GM23248 (cell line): ENCODE data around the gene BCL2L2. TPM values are rescaled to one million over a fixed set of nuclear protein-coding genes. Genes with fewer than 3 reads are reported as not detected.
A peak's percentile ranks its signal among the peaks of the same experiment; 100 is the strongest.

Experiments
- DNase-seq: peaks from one replicate; pipeline ENCODE4 v3.0.0-alpha.2; 2015
- H2AFZ ChIP-seq: fragments of 200-600 bp; sonication (generic); 2 replicates; pipeline ENCODE4 v1.6.1; 2016; ENCODE audit warnings: antibody characterized with exemption
- H3F3A ChIP-seq: fragments of 200-600 bp; sonication (generic); 2 replicates; pipeline ENCODE4 v1.6.1; 2016; ENCODE audit warnings: mild to moderate bottlenecking, antibody characterized with exemption, mixed run types; ENCODE audit not compliant: insufficient read depth
- H3K27ac ChIP-seq: fragments of 200-600 bp; sonication (generic); 2 replicates; pipeline ENCODE4 v1.5.1; 2016; ENCODE audit warnings: mild to moderate bottlenecking
- H3K27me3 ChIP-seq: fragments of 200-600 bp; sonication (generic); replicated peaks from 2 replicates; pipeline ENCODE4 v1.6.1; 2016; ENCODE audit warnings: mild to moderate bottlenecking; ENCODE audit not compliant: insufficient read depth
- H3K36me3 ChIP-seq: fragments of 200-600 bp; sonication (generic); 2 replicates; pipeline ENCODE4 v1.6.1; 2016; ENCODE audit warnings: low read depth, mild to moderate bottlenecking
- H3K4me1 ChIP-seq: fragments of 200-600 bp; sonication (generic); 2 replicates; pipeline ENCODE4 v1.6.1; 2016; ENCODE audit warnings: mild to moderate bottlenecking; ENCODE audit not compliant: insufficient read depth
- H3K4me2 ChIP-seq: fragments of 200-600 bp; sonication (generic); one replicate; pipeline ENCODE4 v1.6.1; 2016; ENCODE audit warnings: mild to moderate bottlenecking; ENCODE audit not compliant: unreplicated experiment
- H3K4me3 ChIP-seq: fragments of 200-600 bp; sonication (generic); 2 replicates; pipeline ENCODE4 v1.5.1; 2016; ENCODE audit warnings: mild to moderate bottlenecking
- H3K79me2 ChIP-seq: fragments of 200-600 bp; sonication (generic); 2 replicates; pipeline ENCODE4 v1.6.1; 2016; ENCODE audit warnings: mild to moderate bottlenecking; ENCODE audit not compliant: insufficient read depth
- H3K9ac ChIP-seq: fragments of 200-600 bp; sonication (generic); 2 replicates; pipeline ENCODE4 v1.6.1; 2016; ENCODE audit warnings: mild to moderate bottlenecking
- H3K9me2 ChIP-seq: fragments of 200-600 bp; sonication (generic); 2 replicates; pipeline ENCODE4 v1.6.1; 2016; ENCODE audit warnings: mixed run types, mild to moderate bottlenecking, moderate library complexity; ENCODE audit not compliant: insufficient read depth
- H3K9me3 ChIP-seq: fragments of 200-600 bp; sonication (generic); one replicate; pipeline ENCODE4 v1.6.1; 2017; ENCODE audit warnings: low read depth
- H4K20me1 ChIP-seq: fragments of 200-600 bp; sonication (generic); 2 replicates; pipeline ENCODE4 v1.6.0; 2016; ENCODE audit not compliant: insufficient read depth
- EZH2 ChIP-seq: fragments of 200-600 bp; sonication (generic); IDR thresholded peaks from 2 replicates; pipeline ENCODE4 v1.6.1; 2018; ENCODE audit warnings: antibody characterized with exemption, mild to moderate bottlenecking; ENCODE audit not compliant: insufficient read depth, poor library complexity, severe bottlenecking
- EZH2phosphoT487 ChIP-seq: fragments of 200-600 bp; sonication (generic); IDR thresholded peaks from 2 replicates; pipeline ENCODE4 v1.6.1; 2018; ENCODE audit warnings: antibody characterized with exemption, moderate library complexity, mild to moderate bottlenecking, low read depth; ENCODE audit not compliant: insufficient read depth
- WGBS, 2 experiments: methylation state at CpG; one replicate each; pipeline ENCODE4 v1.1.6; 2015 to 2017; ENCODE audit warnings: low lambda C conversion rate in 2 of 2, low coverage in 1 of 2; ENCODE audit errors: missing lambda C conversion rate in 2 of 2; 5-methylcytosine and 5-hydroxymethylcytosine counted together
- in situ Hi-C: fragments of 300-500 bp; cut with MboI; formaldehyde crosslinking; loops from 2 replicates; pipeline ENCODE4 v1.15.0; 2020
- polyA plus RNA-seq: library from polyadenylated mRNA; unstranded; fragments of >200 nt; fragmentation: Nextera tagmentation; extraction: Ambion mirVana; gene quantifications from 2 replicates; pipeline ENCODE4 v1.2.1, GENCODE V29; 2016
- total RNA-seq: library from RNA; depleted of rRNA; stranded (reverse); fragments of >200 nt; shearing (Covaris generic); gene quantifications from 2 replicates; pipeline ENCODE4 v1.2.3, GENCODE V29; 2014

BCL2L2 gene
- total and polyA plus RNA-seq, 2 experiments from 2014 or later: 6.4 to 35.0 TPM

DNA sequence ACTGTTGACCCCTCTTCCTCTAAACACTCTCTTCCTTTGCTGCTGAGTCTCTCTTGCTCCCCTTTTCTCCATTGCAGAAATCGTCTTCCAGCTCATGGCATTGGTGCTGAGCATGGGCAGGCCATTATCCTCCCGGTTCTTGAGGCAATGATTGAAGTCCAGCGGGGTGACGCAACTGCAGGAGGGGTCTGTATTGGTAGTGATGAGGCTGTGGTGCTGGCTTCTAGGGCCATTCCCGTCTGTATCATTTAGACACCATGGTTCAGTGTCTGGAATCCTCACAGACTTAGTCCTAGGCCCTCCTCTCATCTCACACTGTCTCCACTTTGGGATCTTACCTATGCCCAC is 46.8 kb downstream of the BCL2L2 start:
- H3K4me3 ChIP-seq: no peak overlapping the region
- H3K36me3 ChIP-seq: peaks cover 6% of the 10 kb centered on the region; the same call in 1 of the 2 replicates
- no peaks in the 10 kb centered on the region for H3K79me2 ChIP-seq
- H3K27ac ChIP-seq: 0 out of 2 replicates have a peak overlapping the region, but pooled peaks have one; percentile 44
- no peaks in the 10 kb centered on the region for H3K4me1 ChIP-seq
- no peaks in the 10 kb centered on the region for H3F3A ChIP-seq
- H4K20me1 ChIP-seq: no peaks in the 10 kb centered on the region
- no peak overlapping the region for H3K4me2 ChIP-seq
- in situ Hi-C loops: no loop called here
- no peaks in the 10 kb centered on the region for H3K9me2 ChIP-seq
- H3K9me3 ChIP-seq: no peaks in the 10 kb centered on the region
- H3K9ac ChIP-seq: no peak overlapping the region
- TF ChIP-seq EZH2phosphoT487: no peak
- no peak for TF ChIP-seq EZH2
- WGBS, 2 experiments: 47 to 49% methylated on average over 5 of the region's 5 CpGs
- no peak for DNase-seq
- peak overlapping the region; percentile 57; the same call in 1 of the 2 replicates for H2AFZ ChIP-seq
- no peaks in the 10 kb centered on the region for H3K27me3 ChIP-seq

DNA sequence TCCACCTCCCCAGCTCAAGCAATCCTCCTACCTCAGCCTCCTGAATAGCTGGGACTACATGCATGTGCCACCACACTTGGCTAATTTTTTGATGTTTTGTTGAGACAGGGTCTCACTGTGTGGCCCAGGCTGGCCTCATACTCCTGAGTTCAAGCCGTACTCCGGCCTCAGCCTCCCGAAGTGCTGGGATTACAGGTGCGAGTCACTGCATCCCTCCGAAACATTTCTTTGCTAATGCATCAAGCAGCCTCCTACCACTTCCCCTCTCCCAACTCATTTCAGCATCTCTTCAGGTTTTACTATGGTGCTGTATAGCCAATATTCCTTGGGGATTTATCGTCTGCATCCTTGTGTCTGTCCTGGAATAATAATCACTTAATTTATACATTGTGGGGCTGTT is 48.4 kb downstream of the BCL2L2 start:
- no peaks in the 10 kb centered on the region for H3K4me1 ChIP-seq
- H3K36me3 ChIP-seq: peaks cover 6% of the 10 kb centered on the region; the same call in 1 of the 2 replicates
- no peaks in the 10 kb centered on the region for H3K27me3 ChIP-seq
- no peak for TF ChIP-seq EZH2
- no peak for TF ChIP-seq EZH2phosphoT487
- no peak overlapping the region for H3K4me2 ChIP-seq
- H3K4me3 ChIP-seq: no peak overlapping the region
- no peaks in the 10 kb centered on the region for H3K9me3 ChIP-seq
- DNase-seq: no peak
- in situ Hi-C loops: no loop called here
- no peaks in the 10 kb centered on the region for H3K9me2 ChIP-seq
- H3K27ac ChIP-seq: no peak overlapping the region
- H2AFZ ChIP-seq: no peak overlapping the region
- H4K20me1 ChIP-seq: no peaks in the 10 kb centered on the region
- H3K79me2 ChIP-seq: no peaks in the 10 kb centered on the region
- H3K9ac ChIP-seq: no peak overlapping the region
- H3F3A ChIP-seq: no peaks in the 10 kb centered on the region
- 70 to 71% methylated on average over 6 of the region's 6 CpGs for WGBS, 2 experiments

DNA sequence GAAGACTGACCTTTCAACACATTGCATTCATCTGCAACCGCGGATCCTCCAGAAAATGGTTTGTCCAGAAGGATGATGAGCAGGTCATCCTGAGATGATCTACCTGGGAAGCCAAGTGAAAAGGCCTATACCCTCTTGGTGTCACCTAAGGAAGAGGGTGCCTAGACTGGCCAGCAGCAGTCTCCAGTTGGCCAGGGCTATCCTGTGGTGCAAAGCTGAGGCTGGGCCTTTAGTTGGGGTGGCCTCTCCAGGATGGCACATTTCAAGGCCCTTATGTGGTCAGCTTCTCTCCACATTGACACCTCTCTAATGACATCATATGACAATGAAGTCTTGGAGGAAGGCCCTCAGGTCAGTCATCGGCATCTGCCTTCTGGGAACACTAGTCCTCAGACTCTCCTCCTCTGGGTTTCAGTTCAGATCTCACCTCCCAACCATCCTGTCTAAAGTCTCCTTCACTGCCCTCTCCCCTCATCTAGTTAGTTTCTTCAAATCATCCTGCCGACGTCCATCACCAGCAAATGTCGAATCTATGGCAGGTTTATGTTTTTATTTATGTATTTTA is 49.3 kb downstream of the BCL2L2 start:
- H3F3A ChIP-seq: peaks cover 1% of the 10 kb centered on the region; the same call in 1 of the 2 replicates
- no peak for DNase-seq
- H3K27me3 ChIP-seq: no peaks in the 10 kb centered on the region
- H3K27ac ChIP-seq: no peak overlapping the region
- in situ Hi-C loops: no loop called here
- WGBS, 2 experiments: 83 to 85% methylated on average over 6 of the region's 6 CpGs
- peaks cover 7% of the 10 kb centered on the region for H3K79me2 ChIP-seq
- TF ChIP-seq EZH2 (no peak), EZH2phosphoT487 (no peak)
- H3K9me3 ChIP-seq: no peaks in the 10 kb centered on the region
- H3K36me3 ChIP-seq: peaks cover 6% of the 10 kb centered on the region; the same call in 1 of the 2 replicates
- no peak overlapping the region for H3K4me3 ChIP-seq
- H3K9ac ChIP-seq: no peak overlapping the region
- H2AFZ ChIP-seq: no peak overlapping the region
- no peaks in the 10 kb centered on the region for H4K20me1 ChIP-seq
- H3K4me2 ChIP-seq: no peak overlapping the region
- H3K4me1 ChIP-seq: no peaks in the 10 kb centered on the region
- H3K9me2 ChIP-seq: no peaks in the 10 kb centered on the region

DNA sequence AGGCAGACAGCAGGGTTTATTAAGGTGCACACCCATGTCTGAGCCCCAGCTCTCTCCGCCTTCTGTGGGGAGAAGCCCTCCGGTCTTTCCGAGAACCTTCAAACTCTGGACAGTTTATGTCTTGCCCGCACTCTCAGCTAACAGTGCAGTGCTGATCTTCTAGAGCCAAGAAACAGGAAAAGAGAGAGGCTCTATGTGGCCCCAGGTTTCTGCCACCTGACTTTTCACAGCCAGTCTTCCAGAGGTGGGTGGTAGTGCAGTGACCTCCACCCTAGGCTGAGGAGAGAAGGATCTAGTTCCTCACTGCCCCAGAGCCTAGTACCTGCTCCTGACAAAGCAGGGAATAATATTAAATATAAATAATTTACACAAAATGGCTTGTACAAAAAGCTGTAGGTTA is 50.0 kb downstream of the BCL2L2 start:
- no peak overlapping the region for H2AFZ ChIP-seq
- no peaks in the 10 kb centered on the region for H3K9me3 ChIP-seq
- H3K4me3 ChIP-seq: no peak overlapping the region
- peaks cover 6% of the 10 kb centered on the region; the same call in 1 of the 2 replicates for H3K36me3 ChIP-seq
- H3K4me1 ChIP-seq: peaks cover 2% of the 10 kb centered on the region
- peaks cover 11% of the 10 kb centered on the region for H3K79me2 ChIP-seq
- TF ChIP-seq EZH2 (no peak), EZH2phosphoT487 (no peak)
- H3K9ac ChIP-seq: no peak overlapping the region
- DNase-seq: no peak
- WGBS, 2 experiments: 74 to 82% methylated on average over 4 of the region's 4 CpGs
- H3K27me3 ChIP-seq: no peaks in the 10 kb centered on the region
- no peaks in the 10 kb centered on the region for H4K20me1 ChIP-seq
- H3K4me2 ChIP-seq: no peak overlapping the region
- H3F3A ChIP-seq: peaks cover 6% of the 10 kb centered on the region
- no peak overlapping the region for H3K27ac ChIP-seq
- in situ Hi-C loops: no loop called here
- H3K9me2 ChIP-seq: no peaks in the 10 kb centered on the region

DNA sequence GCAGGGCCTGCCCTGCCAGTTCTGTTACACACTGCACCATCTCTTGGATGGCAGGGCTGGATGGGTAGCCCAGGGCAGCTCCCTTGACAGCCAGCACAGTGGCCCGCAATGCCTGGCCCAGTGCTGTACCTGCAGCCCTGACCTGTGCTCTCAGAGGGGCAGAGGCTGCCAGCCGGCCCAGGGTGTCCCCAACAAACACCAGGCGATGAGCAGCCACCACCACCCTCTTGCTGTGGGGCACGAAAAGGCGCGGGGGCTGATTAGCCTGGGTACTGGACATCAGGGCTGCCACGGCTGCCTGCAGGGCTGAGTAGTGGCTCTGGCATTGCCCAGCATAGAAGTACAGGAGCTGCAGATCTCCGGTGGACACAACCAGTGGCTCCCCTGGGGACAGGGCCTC is 50.6 kb downstream of the BCL2L2 start:
- DNase-seq: no peak
- Histone ChIP-seq H2AFZ (no peak overlapping the region), H3K4me3 (no peak overlapping the region), H3K36me3 (peaks cover 6% of the 10 kb centered on the region; the same call in 1 of the 2 replicates), H3K4me1 (peaks cover 7% of the 10 kb centered on the region), H3K9me3 (no peaks in the 10 kb centered on the region), H3K27me3 (no peaks in the 10 kb centered on the region), H4K20me1 (no peaks in the 10 kb centered on the region), H3K9me2 (no peaks in the 10 kb centered on the region), H3K9ac (no peak overlapping the region), H3F3A (peaks cover 12% of the 10 kb centered on the region), H3K27ac (no peak overlapping the region), H3K79me2 (peaks cover 17% of the 10 kb centered on the region), H3K4me2 (no peak overlapping the region)
- TF ChIP-seq EZH2phosphoT487: no peak
- no peak for TF ChIP-seq EZH2
- in situ Hi-C loops: no loop called here
- 76 to 81% methylated on average over 8 of the region's 8 CpGs for WGBS, 2 experiments
